NCI-H1105 treated with DMSO at 0.1 percent for 48 hours (cell line): Measurements from ENCODE around the gene SLC23A1.
A peak's percentile ranks its signal among the peaks of the same experiment; 100 is the strongest.
"Not testable (repeated sequence)": the region's sequence is repeated elsewhere in the genome, so short reads cannot be mapped to it uniquely, and the experiment has no call there.

Source experiments
- DNase-seq: peaks from one replicate; lab custom pipeline; 2025; lab: John Stamatoyannopoulos, UW

The SLC23A1 gene

GRCh38 chr5:139369181-139369580, 13.9 kb downstream of the SLC23A1 start:
- no peak for DNase-seq

- DNase-seq, result no peak
These were observed 14.5 kb downstream of the SLC23A1 start for GRCh38 chr5:139368613-139369012.

GRCh38 chr5:139364466-139364865, 18.6 kb downstream of the SLC23A1 start:
- no peak for DNase-seq

- no peak for DNase-seq
These were observed 19.2 kb downstream of the SLC23A1 start for GRCh38 chr5:139363937-139364336.

- DNase-seq, result no peak
These were observed 21.2 kb downstream of the SLC23A1 start for GRCh38 chr5:139361835-139362429.

GRCh38 chr5:139360384-139360783, 22.7 kb downstream of the SLC23A1 start:
- DNase-seq, result no peak

GRCh38 chr5:139358064-139358463, 25.0 kb downstream of the SLC23A1 start:
- DNase-seq, result no peak

- DNase-seq, result not testable (repeated sequence)
These were observed 27.2 kb downstream of the SLC23A1 start for GRCh38 chr5:139355900-139356299.

GRCh38 chr5:139354186-139354585, 28.9 kb downstream of the SLC23A1 start:
- DNase-seq, result no peak

- DNase-seq, result not testable (repeated sequence)
These were observed 35.2 kb downstream of the SLC23A1 start for GRCh38 chr5:139347863-139348262.

- not testable (repeated sequence) for DNase-seq
These were observed 37.7 kb downstream of the SLC23A1 start for GRCh38 chr5:139345442-139345841.

GRCh38 chr5:139344177-139344576, 38.9 kb downstream of the SLC23A1 start:
- no peak for DNase-seq

- no peak for DNase-seq
These were observed 39.6 kb downstream of the SLC23A1 start for GRCh38 chr5:139343476-139343875.

GRCh38 chr5:139342423-139342723, 40.7 kb downstream of the SLC23A1 start:
- DNase-seq, result no peak

- peak; percentile 85 for DNase-seq
These were observed 41.2 kb downstream of the SLC23A1 start, which contains the start of gene PAIP2 for GRCh38 chr5:139341689-139342422. TSS of gene PAIP2 (plus strand) at chr5:139341854. CDS start at chr5:139363785, 21,931 bp downstream.

- no peak for DNase-seq
These were observed 41.9 kb downstream of the SLC23A1 start for GRCh38 chr5:139341187-139341688.

GRCh38 chr5:139340051-139340450, 43.0 kb downstream of the SLC23A1 start:
- DNase-seq, result no peak

GRCh38 chr5:139335811-139336210, 47.3 kb downstream of the SLC23A1 start:
- no peak for DNase-seq
